Fibroblast of lung (primary cell): ENCODE data around the gene CDH19. TPM values are rescaled to one million over a fixed set of nuclear protein-coding genes. Genes with fewer than 3 reads are reported as not detected.

Experiments used
- DNase-seq, 2 donors: peaks; one replicate each; pipeline versions ENCODE4 v3.0.0 to v3.0.0-alpha.2; 2010; ENCODE audit warnings: low read depth in 2 of 2
- H2AFZ ChIP-seq: 2 replicates; pipeline ENCODE4 v1.5.1; 2012; ENCODE audit warnings: low read length, control low read depth, inconsistent platforms
- H3K27ac ChIP-seq: 2 replicates; pipeline ENCODE4 v1.5.1; 2011; ENCODE audit warnings: low read length, control low read depth; ENCODE audit not compliant: insufficient read depth
- H3K27me3 ChIP-seq: 2 replicates; pipeline ENCODE4 v1.5.1; 2011; ENCODE audit warnings: mild to moderate bottlenecking, low read length; ENCODE audit not compliant: control insufficient read depth, insufficient read depth
- H3K36me3 ChIP-seq: 2 replicates; pipeline ENCODE4 v1.5.1; 2011; ENCODE audit warnings: low read length; ENCODE audit not compliant: control insufficient read depth, insufficient read depth
- H3K4me1 ChIP-seq: 2 replicates; pipeline ENCODE4 v1.5.1; 2011; ENCODE audit warnings: low read length; ENCODE audit not compliant: control insufficient read depth, insufficient read depth; ENCODE audit errors: extremely low read depth
- H3K4me2 ChIP-seq: 2 replicates; pipeline ENCODE4 v1.5.1; 2011; ENCODE audit warnings: low read length, control low read depth; ENCODE audit not compliant: insufficient read depth; ENCODE audit errors: extremely low read depth
- H3K4me3 ChIP-seq, 4 experiments: fragments of 200-600 bp in 1 of 4; sonication (generic) in 1 of 4; replicated peaks in 1 of 4; 2 replicates each; pipeline ENCODE4 v1.5.1; 2011 to 2016; ENCODE audit warnings: low read length in 4 of 4, low read depth in 3 of 4, mild to moderate bottlenecking in 3 of 4, control low read depth in 2 of 4, inconsistent platforms in 1 of 4, mixed read lengths in 1 of 4; ENCODE audit not compliant: insufficient read depth in 1 of 4; ENCODE audit errors: control extremely low read depth in 1 of 4
- H3K79me2 ChIP-seq: 2 replicates; pipeline ENCODE4 v1.5.1; 2012; ENCODE audit warnings: mild to moderate bottlenecking, low read length, inconsistent platforms; ENCODE audit not compliant: control insufficient read depth, insufficient read depth
- H3K9ac ChIP-seq: 2 replicates; pipeline ENCODE4 v1.5.1; 2011; ENCODE audit warnings: mild to moderate bottlenecking, low read length, control low read depth; ENCODE audit not compliant: insufficient read depth
- H3K9me3 ChIP-seq: 2 replicates; pipeline ENCODE4 v1.5.1; 2012; ENCODE audit warnings: low read depth, low read length; ENCODE audit not compliant: control insufficient read depth, insufficient read depth
- H4K20me1 ChIP-seq: 2 replicates; pipeline ENCODE4 v1.5.1; 2011; ENCODE audit warnings: low read length; ENCODE audit not compliant: control insufficient read depth, insufficient read depth; ENCODE audit errors: extremely low read depth
- EZH2 ChIP-seq: IDR thresholded peaks from 2 replicates; pipeline ENCODE4 v1.5.1; 2012; ENCODE audit warnings: low read length, control low read depth, mild to moderate bottlenecking; ENCODE audit errors: missing control alignments
- polyA plus RNA-seq, 2 donors: library from polyadenylated mRNA; depleted of rRNA in 1 of 2; stranded (reverse) in 1 of 2; unstranded in 1 of 2; fragments of >200 nt; gene quantifications; 2 replicates each; pipeline ENCODE4 v1.2.1, GENCODE V29; 2011 to 2012; ENCODE audit warnings: missing spikeins in 1 of 2
- total RNA-seq: library from RNA; depleted of rRNA; stranded (reverse); fragments of >200 nt; gene quantifications from 2 replicates; pipeline ENCODE4 v1.2.1, GENCODE V29; 2014
- TF ChIP-seq, protein P1 (sequence below), 2 donors: IDR thresholded peaks in 1 of 2; conservative IDR thresholded peaks in 1 of 2; 1 replicate in 1 of 2; 2 replicates in 1 of 2; pipeline ENCODE4 v1.5.1; 2011 to 2012; ENCODE audit warnings: low read length in 2 of 2, control low read depth in 1 of 2, inconsistent platforms in 1 of 2, low read depth in 1 of 2, mild to moderate bottlenecking in 1 of 2

The CDH19 gene
- total and polyA plus RNA-seq, 2 donors (not counting 1 experiment from before 2014, with no cell fraction given) = not detected

DNA sequence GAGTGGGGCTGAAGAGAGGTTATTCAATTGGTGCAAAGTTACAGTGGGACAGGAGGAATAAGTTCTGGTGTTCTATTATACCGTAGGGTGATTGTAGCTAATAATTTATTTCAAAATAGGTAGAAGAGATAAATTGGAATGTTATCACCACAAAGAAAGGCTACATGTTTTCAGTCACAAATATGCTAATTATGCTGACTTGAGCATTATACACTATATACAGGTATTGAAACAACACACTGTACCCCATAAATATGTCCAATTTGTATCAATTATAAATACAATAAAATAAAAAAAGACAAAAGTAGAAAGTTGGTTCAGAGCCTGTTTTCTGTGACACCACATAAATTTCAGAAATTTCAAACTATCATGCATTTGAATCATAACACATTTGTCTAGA lies 97.7 kb downstream of the CDH19 start:
- Histone ChIP-seq H3K36me3 (no peaks in the 10 kb centered on the region), H3K9ac (no peak overlapping the region), H3K4me1 (no peaks in the 10 kb centered on the region), H3K27me3 (no peaks in the 10 kb centered on the region), H4K20me1 (no peaks in the 10 kb centered on the region), H3K4me2 (no peak overlapping the region), H3K4me3 (no peak overlapping the region), H2AFZ (no peak overlapping the region), H3K79me2 (no peaks in the 10 kb centered on the region), H3K27ac (no peak overlapping the region), H3K9me3 (no peaks in the 10 kb centered on the region)
- TF ChIP-seq, protein P1, sequence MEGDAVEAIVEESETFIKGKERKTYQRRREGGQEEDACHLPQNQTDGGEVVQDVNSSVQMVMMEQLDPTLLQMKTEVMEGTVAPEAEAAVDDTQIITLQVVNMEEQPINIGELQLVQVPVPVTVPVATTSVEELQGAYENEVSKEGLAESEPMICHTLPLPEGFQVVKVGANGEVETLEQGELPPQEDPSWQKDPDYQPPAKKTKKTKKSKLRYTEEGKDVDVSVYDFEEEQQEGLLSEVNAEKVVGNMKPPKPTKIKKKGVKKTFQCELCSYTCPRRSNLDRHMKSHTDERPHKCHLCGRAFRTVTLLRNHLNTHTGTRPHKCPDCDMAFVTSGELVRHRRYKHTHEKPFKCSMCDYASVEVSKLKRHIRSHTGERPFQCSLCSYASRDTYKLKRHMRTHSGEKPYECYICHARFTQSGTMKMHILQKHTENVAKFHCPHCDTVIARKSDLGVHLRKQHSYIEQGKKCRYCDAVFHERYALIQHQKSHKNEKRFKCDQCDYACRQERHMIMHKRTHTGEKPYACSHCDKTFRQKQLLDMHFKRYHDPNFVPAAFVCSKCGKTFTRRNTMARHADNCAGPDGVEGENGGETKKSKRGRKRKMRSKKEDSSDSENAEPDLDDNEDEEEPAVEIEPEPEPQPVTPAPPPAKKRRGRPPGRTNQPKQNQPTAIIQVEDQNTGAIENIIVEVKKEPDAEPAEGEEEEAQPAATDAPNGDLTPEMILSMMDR (conservative IDR thresholded peaks at IDR 0.05 in 1 of 2, IDR thresholded peaks at IDR 0.05 in 1 of 2; ENCODE audit: low read depth in 1 of 2, low read length in 2 of 2) = no peak
- no peak for TF ChIP-seq EZH2
- no peak for DNase-seq

GRCh38 chr18:66497351-66497750 lies 106.5 kb downstream of the CDH19 start:
- no peaks in the 10 kb centered on the region for H3K79me2 ChIP-seq
- no peaks in the 10 kb centered on the region for H3K9me3 ChIP-seq
- H3K27ac ChIP-seq = no peak overlapping the region
- no peaks in the 10 kb centered on the region for H3K4me1 ChIP-seq
- H4K20me1 ChIP-seq = no peaks in the 10 kb centered on the region
- H3K4me3 ChIP-seq = no peak overlapping the region
- no peaks in the 10 kb centered on the region for H3K36me3 ChIP-seq
- no peak for DNase-seq
- no peak overlapping the region for H3K4me2 ChIP-seq
- H3K27me3 ChIP-seq = no peaks in the 10 kb centered on the region
- H2AFZ ChIP-seq = no peak overlapping the region
- no peak overlapping the region for H3K9ac ChIP-seq
- TF ChIP-seq, protein P1 (conservative IDR thresholded peaks at IDR 0.05 in 1 of 2, IDR thresholded peaks at IDR 0.05 in 1 of 2; ENCODE audit: low read depth in 1 of 2, low read length in 2 of 2) = no peak
- no peak for TF ChIP-seq EZH2

- H3K4me2 ChIP-seq = no peak overlapping the region
- no peak overlapping the region for H2AFZ ChIP-seq
- H3K27ac ChIP-seq = no peak overlapping the region
- H3K9me3 ChIP-seq = no peaks in the 10 kb centered on the region
- no peak overlapping the region for H3K9ac ChIP-seq
- H3K27me3 ChIP-seq = no peaks in the 10 kb centered on the region
- H3K4me3 ChIP-seq = no peak overlapping the region
- no peaks in the 10 kb centered on the region for H3K79me2 ChIP-seq
- no peaks in the 10 kb centered on the region for H4K20me1 ChIP-seq
- H3K4me1 ChIP-seq = no peaks in the 10 kb centered on the region
- DNase-seq = peak; percentile 19 to 33
- no peaks in the 10 kb centered on the region for H3K36me3 ChIP-seq
- no peak for TF ChIP-seq EZH2
- TF ChIP-seq, protein P1 (conservative IDR thresholded peaks at IDR 0.05 in 1 of 2, IDR thresholded peaks at IDR 0.05 in 1 of 2; ENCODE audit: low read depth in 1 of 2, low read length in 2 of 2) = peak in 1 of 2 donors; percentile 41
These were observed 108.0 kb downstream of the CDH19 start for GRCh38 chr18:66495844-66496243.
